IMR-90 (cell line): ENCODE data around the gene RNF123. TPM values are rescaled to one million over a fixed set of nuclear protein-coding genes. Genes with fewer than 3 reads are reported as not detected.

ENCODE experiments used
- ATAC-seq: fragments of 200-7000 bp; cut with Tn5 transposase; 2 replicates; pipeline ENCODE4 v1.9.1; 2020; ENCODE audit warnings: low read depth, mild to moderate bottlenecking, moderate library complexity
- BruUV-seq: library from RNA; stranded (reverse); fragments of 400-500 nt; replicated peaks from 2 replicates; lab custom pipeline; 2021; lab: Mats Ljungman, UMichigan
- CTCF ChIA-PET: fragments of 300-600 bp; formaldehyde crosslinking; extraction: SDS; loops from one replicate; lab custom pipeline; 2021; ENCODE audit warnings: antibody characterized with exemption; lab: Yijun Ruan, JAX
- POLR2A ChIA-PET: fragments of 300-600 bp; sonication (Branson Sonifier 250); formaldehyde crosslinking; loops from one replicate; lab custom pipeline; 2022; ENCODE audit warnings: antibody characterized with exemption; ENCODE audit not compliant: unreplicated experiment; lab: Charles Lee
- DNase-seq: peaks from one replicate; pipeline ENCODE4 v3.0.0; 2013
- H2AFZ ChIP-seq: replicated peaks from 2 replicates; pipeline ENCODE3; 2013; ENCODE audit warnings: low read length, mild to moderate bottlenecking; ENCODE audit not compliant: poor library complexity
- H2AK5ac ChIP-seq: 2 replicates; pipeline ENCODE4 v1.6.1; 2013; ENCODE audit warnings: low read depth, low read length, inconsistent platforms
- H2AK9ac ChIP-seq: replicated peaks from 2 replicates; pipeline ENCODE3; 2013; ENCODE audit warnings: mild to moderate bottlenecking, low read depth, low read length, moderate library complexity; ENCODE audit not compliant: poor library complexity
- H2BK120ac ChIP-seq: 2 replicates; pipeline ENCODE4 v1.6.1; 2013; ENCODE audit warnings: low read depth, low read length, inconsistent platforms
- H2BK15ac ChIP-seq: 3 replicates; pipeline ENCODE4 v1.6.1; 2013; ENCODE audit warnings: low read depth, low read length, inconsistent platforms
- H2BK20ac ChIP-seq: 2 replicates; pipeline ENCODE4 v1.6.1; 2013; ENCODE audit warnings: low read depth, mild to moderate bottlenecking, inconsistent platforms, low read length, moderate library complexity
- H2BK5ac ChIP-seq: 2 replicates; pipeline ENCODE4 v1.6.1; 2013; ENCODE audit warnings: mild to moderate bottlenecking, low read depth, low read length, inconsistent platforms; ENCODE audit not compliant: poor library complexity, severe bottlenecking
- H3K14ac ChIP-seq: replicated peaks from 2 replicates; pipeline ENCODE4 v1.6.1; 2013; ENCODE audit warnings: low read depth, low read length, inconsistent platforms
- H3K18ac ChIP-seq: 2 replicates; pipeline ENCODE4 v1.6.1; 2013; ENCODE audit warnings: low read depth, low read length, control low read depth
- H3K23ac ChIP-seq: 2 replicates; pipeline ENCODE4 v1.6.1; 2013; ENCODE audit warnings: low read depth, low read length, inconsistent platforms
- H3K27ac ChIP-seq: 2 replicates; pipeline ENCODE4 v1.5.1; 2013; ENCODE audit warnings: mild to moderate bottlenecking, control low read depth, low read length; ENCODE audit not compliant: insufficient read depth
- H3K27me3 ChIP-seq: 2 replicates; pipeline ENCODE4 v1.6.1; 2013; ENCODE audit warnings: low read length; ENCODE audit not compliant: control insufficient read depth, insufficient read depth
- H3K36me3 ChIP-seq: 2 replicates; pipeline ENCODE4 v1.6.1; 2013; ENCODE audit warnings: low read length, mixed read lengths; ENCODE audit not compliant: control insufficient read depth, insufficient read depth
- H3K4ac ChIP-seq: 2 replicates; pipeline ENCODE4 v1.6.1; 2013; ENCODE audit warnings: low read depth, low read length, inconsistent platforms
- H3K4me1 ChIP-seq: 2 replicates; pipeline ENCODE4 v1.6.1; 2013; ENCODE audit warnings: low read length, mixed read lengths; ENCODE audit not compliant: control insufficient read depth, insufficient read depth
- H3K4me2 ChIP-seq: 2 replicates; pipeline ENCODE4 v1.6.1; 2013; ENCODE audit warnings: low read depth, mild to moderate bottlenecking, control low read depth, low read length, moderate library complexity
- H3K4me3 ChIP-seq: 2 replicates; pipeline ENCODE4 v1.5.1; 2013; ENCODE audit warnings: low read depth, mild to moderate bottlenecking, control low read depth, low read length, moderate library complexity; ENCODE audit not compliant: insufficient read depth
- H3K56ac ChIP-seq: 2 replicates; pipeline ENCODE4 v1.6.1; 2013; ENCODE audit warnings: low read length, inconsistent platforms; ENCODE audit not compliant: insufficient read depth; ENCODE audit errors: extremely low read depth
- H3K79me1 ChIP-seq, 2 experiments: 2 replicates each; pipeline ENCODE4 v1.6.1; 2013; ENCODE audit warnings: low read length in 2 of 2, inconsistent platforms in 1 of 2, low read depth in 1 of 2
- H3K9ac ChIP-seq: 2 replicates; pipeline ENCODE4 v1.6.1; 2013; ENCODE audit warnings: low read depth, low read length, control low read depth
- H3K9me1 ChIP-seq: 2 replicates; pipeline ENCODE4 v1.6.1; 2013; ENCODE audit warnings: low read length, inconsistent platforms; ENCODE audit not compliant: insufficient read depth
- H3K9me3 ChIP-seq: 2 replicates; pipeline ENCODE4 v1.6.1; 2013; ENCODE audit warnings: low read length; ENCODE audit not compliant: control insufficient read depth, insufficient read depth
- H4K20me1 ChIP-seq: 2 replicates; pipeline ENCODE4 v1.6.1; 2013; ENCODE audit warnings: low read length, inconsistent platforms; ENCODE audit not compliant: insufficient read depth
- H4K5ac ChIP-seq: 2 replicates; pipeline ENCODE4 v1.6.1; 2013; ENCODE audit warnings: mild to moderate bottlenecking, low read depth, low read length, control low read depth
- H4K8ac ChIP-seq, 2 experiments: 2 replicates each; pipeline ENCODE4 v1.6.1; 2013; ENCODE audit warnings: low read depth in 2 of 2, low read length in 2 of 2, control low read depth in 1 of 2, inconsistent platforms in 1 of 2
- H4K91ac ChIP-seq: 2 replicates; pipeline ENCODE4 v1.6.1; 2013; ENCODE audit warnings: low read depth, low read length, inconsistent platforms; ENCODE audit not compliant: insufficient read depth
- BHLHE40 ChIP-seq: fragments of 150-350 bp; IDR thresholded peaks from 2 replicates; pipeline ENCODE4 v1.6.1; 2016; ENCODE audit warnings: mild to moderate bottlenecking, low read depth, low read length
- CEBPB ChIP-seq: IDR thresholded peaks from 2 replicates; pipeline ENCODE4 v1.6.1; 2012; ENCODE audit warnings: low read depth, low read length, improper control_type of control experiment
- CTCF ChIP-seq: conservative IDR thresholded peaks from 2 replicates; pipeline ENCODE4 v1.5.1; 2012; ENCODE audit warnings: mild to moderate bottlenecking, low read depth, low read length, improper control_type of control experiment
- ELK1 ChIP-seq: fragments of 150-350 bp; IDR thresholded peaks from 2 replicates; pipeline ENCODE4 v1.6.1; 2016; ENCODE audit warnings: low read depth, mild to moderate bottlenecking, low read length, moderate library complexity, borderline replicate concordance
- MAZ ChIP-seq: IDR thresholded peaks from 2 replicates; pipeline ENCODE4 v1.6.1; 2012; ENCODE audit warnings: low read depth, mild to moderate bottlenecking, low read length, improper control_type of control experiment, moderate library complexity, borderline replicate concordance
- MXI1 ChIP-seq: IDR thresholded peaks from 2 replicates; pipeline ENCODE4 v1.6.1; 2012; ENCODE audit warnings: low read depth, mild to moderate bottlenecking, low read length, moderate library complexity, borderline replicate concordance
- NFE2L2 ChIP-seq: fragments of 150-350 bp; IDR thresholded peaks from 2 replicates; pipeline ENCODE4 v1.6.1; 2016; ENCODE audit warnings: low read depth, mild to moderate bottlenecking, low read length
- POLR2A ChIP-seq: IDR thresholded peaks from 2 replicates; pipeline ENCODE4 v1.6.1; 2012; ENCODE audit warnings: mild to moderate bottlenecking, low read depth, low read length
- RAD21 ChIP-seq: IDR thresholded peaks from 2 replicates; pipeline ENCODE4 v1.6.1; 2012; ENCODE audit warnings: low read length, improper control_type of control experiment
- RCOR1 ChIP-seq: IDR thresholded peaks from 2 replicates; pipeline ENCODE4 v1.6.1; 2012; ENCODE audit warnings: mild to moderate bottlenecking, low read length, improper control_type of control experiment; ENCODE audit not compliant: insufficient replicate concordance
- WGBS, 2 experiments: methylation state at CpG; one replicate each; pipeline versions ENCODE4 v1.1.5 to v1.1.7; 2013; ENCODE audit warnings: missing lambda C conversion rate in 2 of 2; ENCODE audit not compliant: insufficient read length in 1 of 2; ENCODE audit errors: extremely low coverage in 2 of 2; 5-methylcytosine and 5-hydroxymethylcytosine counted together
- dilution Hi-C: fragments of 300-500 bp; cut with HindIII; formaldehyde crosslinking; loops from one replicate; pipeline ENCODE4 v1.14.3; 2018; ENCODE audit warnings: low sequenced_read_pairs; ENCODE audit not compliant: unreplicated experiment
- in situ Hi-C: fragments of 300-500 bp; cut with MboI; formaldehyde crosslinking; loops from 3 replicates; pipeline ENCODE4 v1.14.3; 2019; ENCODE audit warnings: low sequenced_read_pairs, inconsistent platforms, mixed read lengths
- intact Hi-C: fragments of 100-400 bp; cut with micrococcal nuclease; formaldehyde crosslinking; loops from 2 replicates; pipeline ENCODE4 v1.10.0; 2022
- polyA plus RNA-seq, 3 experiments: library from polyadenylated mRNA; depleted of rRNA; stranded (reverse); fragments of >200 nt; gene quantifications; 2 replicates each; pipeline ENCODE4 v1.2.3, GENCODE V29; 2012; ENCODE audit warnings: low replicate concordance in 1 of 3
- total RNA-seq: library from RNA; depleted of rRNA; stranded (reverse); fragments of >200 nt; gene quantifications from 2 replicates; pipeline ENCODE4 v1.2.3, GENCODE V29; 2012

RNF123 gene
- total and polyA plus RNA-seq, 2 of the 4 experiments (the other 2 are of a cell fraction), result 13.4 to 37.7 TPM

GRCh38 chr3:49663831-49664230 is 25.5 kb upstream of the RNF123 start:
- BruUV-seq, result no TSS peak
- Histone ChIP-seq H3K27me3 (peaks cover 15% of the 10 kb centered on the region), H3K9ac (no peak overlapping the region), H4K8ac (no peak overlapping the region), H2BK15ac (no peak overlapping the region), H2BK120ac (no peak overlapping the region), H2AK5ac (no peak overlapping the region), H3K18ac (no peak overlapping the region), H3K4me1 (peaks cover 2% of the 10 kb centered on the region; the same call in 1 of the 2 replicates), H4K91ac (no peak overlapping the region), H3K4me2 (no peak overlapping the region), H3K4me3 (no peak overlapping the region), H3K79me1 (no peaks in the 10 kb centered on the region), H4K5ac (no peak overlapping the region), H4K20me1 (no peaks in the 10 kb centered on the region; the same call in 1 of the 2 replicates), H3K4ac (no peak overlapping the region), H3K9me1 (no peaks in the 10 kb centered on the region), H3K23ac (no peak overlapping the region), H3K56ac (no peak overlapping the region), H2BK5ac (no peak overlapping the region), H3K9me3 (no peaks in the 10 kb centered on the region), H3K36me3 (no peaks in the 10 kb centered on the region), H2AK9ac (no peak overlapping the region), H3K27ac (no peak overlapping the region), H3K14ac (no peak overlapping the region), H2BK20ac (no peak overlapping the region), H2AFZ (no peak overlapping the region)
- intact Hi-C loops, result no loop called here
- TF ChIP-seq RAD21, result no peak
- no peak for TF ChIP-seq CEBPB
- TF ChIP-seq MXI1, result no peak
- no peak for TF ChIP-seq RCOR1
- no peak for TF ChIP-seq MAZ
- TF ChIP-seq POLR2A, result no peak
- no peak for TF ChIP-seq BHLHE40
- no peak for TF ChIP-seq CTCF
- no peak for TF ChIP-seq NFE2L2
- TF ChIP-seq ELK1, result no peak
- ATAC-seq, result no peak
- 50% methylated on average over 1 of the region's 1 CpG; no CpG with 5 or more reads in 1 of the 2 experiments for WGBS, 2 experiments
- ChIA-PET POLR2A (no interaction called here), CTCF (no interaction called here)
- no peak for DNase-seq
- in situ Hi-C loops, result no loop called here
- dilution Hi-C loops, result no loop called here
